DND-41 (cell line): Measurements from ENCODE around the gene F11R.

Source experiments
- ATAC-seq: fragments of 200-7000 bp; cut with Tn5 transposase; 3 replicates; pipeline ENCODE4 v1.9.1; 2021; ENCODE audit warnings: low read depth; ENCODE audit not compliant: insufficient read depth
- DNase-seq: peaks from one replicate; pipeline ENCODE4 v3.0.0-alpha.2; 2020
- H2AFZ ChIP-seq: 2 replicates; pipeline ENCODE4 v1.6.0; 2012; ENCODE audit warnings: low read depth, low read length
- H3K27ac ChIP-seq: 2 replicates; pipeline ENCODE4 v1.5.1; 2012; ENCODE audit warnings: low read length, inconsistent platforms
- H3K27me3 ChIP-seq: fragments of 200-600 bp; sonication (generic); 2 replicates; pipeline ENCODE4 v1.6.0; 2012; ENCODE audit warnings: low read length, mild to moderate bottlenecking, inconsistent platforms; ENCODE audit not compliant: insufficient read depth, poor library complexity
- H3K36me3 ChIP-seq: 2 replicates; pipeline ENCODE4 v1.5.1; 2012; ENCODE audit warnings: low read length, inconsistent platforms; ENCODE audit not compliant: insufficient read depth
- H3K4me1 ChIP-seq: 2 replicates; pipeline ENCODE4 v1.5.1; 2012; ENCODE audit warnings: mild to moderate bottlenecking, low read length; ENCODE audit not compliant: insufficient read depth
- H3K4me2 ChIP-seq: 2 replicates; pipeline ENCODE4 v1.6.0; 2012; ENCODE audit warnings: mild to moderate bottlenecking, moderate library complexity, low read length, inconsistent platforms; ENCODE audit not compliant: insufficient read depth
- H3K4me3 ChIP-seq, 2 experiments: fragments of 200-600 bp in 1 of 2; shearing (Covaris generic) in 1 of 2; 2 replicates each; pipeline ENCODE4 v1.5.1; 2012 to 2016; ENCODE audit warnings: inconsistent platforms in 2 of 2, low read length in 2 of 2, mild to moderate bottlenecking in 2 of 2, low read depth in 1 of 2, moderate library complexity in 1 of 2
- H3K79me2 ChIP-seq: 2 replicates; pipeline ENCODE4 v1.6.0; 2012; ENCODE audit warnings: low read length, inconsistent platforms; ENCODE audit not compliant: insufficient read depth
- H3K9ac ChIP-seq: 2 replicates; pipeline ENCODE4 v1.6.0; 2012; ENCODE audit warnings: low read depth, mild to moderate bottlenecking, inconsistent platforms, low read length, moderate library complexity
- H3K9me3 ChIP-seq: 2 replicates; pipeline ENCODE4 v1.5.1; 2012; ENCODE audit warnings: low read length, moderate library complexity, mild to moderate bottlenecking, inconsistent platforms; ENCODE audit not compliant: insufficient read depth, severe bottlenecking
- H4K20me1 ChIP-seq: 2 replicates; pipeline ENCODE4 v1.6.0; 2012; ENCODE audit warnings: low read length; ENCODE audit not compliant: insufficient read depth
- CTCF ChIP-seq: IDR thresholded peaks from 2 replicates; pipeline ENCODE4 v1.5.1; 2012; ENCODE audit warnings: borderline replicate concordance, low read length, moderate library complexity, mild to moderate bottlenecking; ENCODE audit not compliant: poor library complexity, severe bottlenecking; ENCODE audit errors: extremely low read depth
- EZH2 ChIP-seq: IDR thresholded peaks from 3 replicates; pipeline ENCODE4 v1.6.1; 2012; ENCODE audit warnings: borderline replicate concordance, low read depth, mild to moderate bottlenecking, moderate library complexity, low read length, inconsistent platforms; ENCODE audit not compliant: severe bottlenecking

Gene F11R

GRCh38 chr1:161052899-161053298 is 31.9 kb upstream of the F11R start:
- Histone ChIP-seq H2AFZ (no peak overlapping the region), H3K79me2 (peaks cover 13% of the 10 kb centered on the region; the same call in 1 of the 2 replicates), H3K4me3 (no peak overlapping the region), H3K9ac (no peak overlapping the region), H3K36me3 (peaks cover 92% of the 10 kb centered on the region), H3K27me3 (no peaks in the 10 kb centered on the region), H3K27ac (no peak overlapping the region), H3K4me1 (no peaks in the 10 kb centered on the region), H3K4me2 (no peak overlapping the region), H3K9me3 (no peaks in the 10 kb centered on the region), H4K20me1 (0 out of 2 replicates have a peak, but pooled peaks cover 9% of the 10 kb centered on the region)
- ATAC-seq: no peak
- TF ChIP-seq EZH2: no peak
- TF ChIP-seq CTCF: no peak
- DNase-seq: no peak

- no peak for DNase-seq
- H3K9ac ChIP-seq: no peak overlapping the region
- no peak overlapping the region for H3K4me3 ChIP-seq
Observed at GRCh38 chr1:161051219-161051618, 30.3 kb upstream of the F11R start.

GRCh38 chr1:161048949-161049722 is 28.2 kb upstream of the F11R start:
- H2AFZ ChIP-seq: no peak overlapping the region
- no peak overlapping the region for H3K27ac ChIP-seq
- no peak overlapping the region for H3K9ac ChIP-seq
- H3K4me2 ChIP-seq: no peak overlapping the region
- H3K9me3 ChIP-seq: no peaks in the 10 kb centered on the region
- H3K4me3 ChIP-seq: no peak overlapping the region
- ATAC-seq (no peak), DNase-seq (no peak)
- H3K27me3 ChIP-seq: no peaks in the 10 kb centered on the region
- H3K4me1 ChIP-seq: peaks cover 18% of the 10 kb centered on the region
- H3K36me3 ChIP-seq: peaks cover 64% of the 10 kb centered on the region
- H4K20me1 ChIP-seq: no peaks in the 10 kb centered on the region
- peaks cover 23% of the 10 kb centered on the region for H3K79me2 ChIP-seq
- TF ChIP-seq CTCF (no peak), EZH2 (no peak)

More at GRCh38 chr1:161051219-161051618, 30.3 kb upstream of the F11R start:
- Histone ChIP-seq H3K4me1 (peaks cover 13% of the 10 kb centered on the region), H3K36me3 (peaks cover 81% of the 10 kb centered on the region), H3K27me3 (no peaks in the 10 kb centered on the region), H2AFZ (no peak overlapping the region), H3K9me3 (no peaks in the 10 kb centered on the region), H3K4me2 (no peak overlapping the region), H3K79me2 (peaks cover 11% of the 10 kb centered on the region; the same call in 1 of the 2 replicates), H3K27ac (no peak overlapping the region), H4K20me1 (0 out of 2 replicates have a peak, but pooled peaks cover 4% of the 10 kb centered on the region)
- ATAC-seq: no peak
- no peak for TF ChIP-seq CTCF
- no peak for TF ChIP-seq EZH2
